HepG2 (cell line): ENCODE measurements around the gene PPP1R9B. TPM values are rescaled to one million over a fixed set of nuclear protein-coding genes. Genes with fewer than 3 reads are reported as not detected.
A peak's percentile ranks its signal among the peaks of the same experiment; 100 is the strongest.

Source experiments
- ATF3 ChIP-seq: sonication (generic); formaldehyde crosslinking; IDR thresholded peaks from 2 replicates; pipeline ENCODE4 v1.4.0; 2020; ENCODE audit warnings: missing genetic modification reagents
- CHD4 ChIP-seq: fragments of 200-600 bp; sonication (generic); IDR thresholded peaks from 2 replicates; pipeline ENCODE4 v1.7.0; 2017; ENCODE audit warnings: mild to moderate bottlenecking, low read length, borderline replicate concordance
- ELF3 ChIP-seq: IDR thresholded peaks from 2 replicates; pipeline ENCODE4 v1.6.1; 2016; ENCODE audit warnings: missing genetic modification reagents, missing compliant biosample characterization
- FOXA1 ChIP-seq, 2 experiments: fragments of 450-650 bp in 1 of 2; sonication (generic) in 1 of 2; formaldehyde crosslinking in 1 of 2; IDR thresholded peaks; 2 replicates each; pipeline versions ENCODE4 v1.4.0 to v1.6.1; 2016 to 2020; ENCODE audit warnings: missing genetic modification reagents in 1 of 2
- HOXA3 ChIP-seq: sonication (generic); formaldehyde crosslinking; IDR thresholded peaks from 2 replicates; pipeline ENCODE4 v1.5.0; 2020; ENCODE audit warnings: missing genetic modification reagents
- MLXIP ChIP-seq: sonication (generic); formaldehyde crosslinking; IDR thresholded peaks from 2 replicates; pipeline ENCODE4 v1.9.0; 2021; ENCODE audit warnings: missing genetic modification reagents, borderline replicate concordance
- PHF20 ChIP-seq: sonication (generic); formaldehyde crosslinking; IDR thresholded peaks from 2 replicates; pipeline ENCODE4 v1.5.0; 2020; ENCODE audit warnings: mild to moderate bottlenecking, missing genetic modification reagents
- TCF7L2 ChIP-seq: IDR thresholded peaks from 2 replicates; pipeline ENCODE4 v1.6.1; 2011; ENCODE audit warnings: mild to moderate bottlenecking, low read depth, low read length, moderate library complexity
- ZBTB1 ChIP-seq: sonication (generic); formaldehyde crosslinking; IDR thresholded peaks from 2 replicates; pipeline ENCODE4 v1.4.0; 2020; ENCODE audit warnings: missing genetic modification reagents, borderline replicate concordance
- ZBTB25 ChIP-seq: IDR thresholded peaks from 2 replicates; pipeline ENCODE4 v1.6.1; 2018; ENCODE audit warnings: missing genetic modification reagents
- ZBTB7B ChIP-seq: sonication (generic); formaldehyde crosslinking; IDR thresholded peaks from 2 replicates; pipeline ENCODE4 v1.4.0; 2020; ENCODE audit warnings: missing genetic modification reagents
- ZIK1 ChIP-seq: sonication (generic); formaldehyde crosslinking; IDR thresholded peaks from 2 replicates; pipeline ENCODE4 v1.5.0; 2020; ENCODE audit warnings: mild to moderate bottlenecking, low read depth, missing genetic modification reagents, borderline replicate concordance
- ZNF124 ChIP-seq: sonication (generic); formaldehyde crosslinking; IDR thresholded peaks from 2 replicates; pipeline ENCODE4 v1.4.0; 2020; ENCODE audit warnings: missing genetic modification reagents
- ZNF460 ChIP-seq: sonication (generic); formaldehyde crosslinking; IDR thresholded peaks from 2 replicates; pipeline ENCODE4 v1.5.1; 2020; ENCODE audit warnings: missing genetic modification reagents, mild to moderate bottlenecking, borderline replicate concordance
- ZNF501 ChIP-seq: sonication (generic); formaldehyde crosslinking; IDR thresholded peaks from 2 replicates; pipeline ENCODE4 v1.5.1; 2020; ENCODE audit warnings: mild to moderate bottlenecking, moderate library complexity, missing genetic modification reagents
- ZNF704 ChIP-seq: sonication (generic); formaldehyde crosslinking; IDR thresholded peaks from 2 replicates; pipeline ENCODE4 v1.8.1; 2023; ENCODE audit warnings: mild to moderate bottlenecking, inconsistent platforms, moderate library complexity, missing genetic modification reagents, borderline replicate concordance
- ZNF784 ChIP-seq: sonication (generic); formaldehyde crosslinking; IDR thresholded peaks from 2 replicates; pipeline ENCODE4 v1.5.1; 2020; ENCODE audit warnings: missing genetic modification reagents, mild to moderate bottlenecking, borderline replicate concordance
- ZSCAN21 ChIP-seq: sonication (generic); formaldehyde crosslinking; IDR thresholded peaks from 2 replicates; pipeline ENCODE4 v1.8.0; 2022; ENCODE audit warnings: mild to moderate bottlenecking, missing genetic modification reagents, moderate library complexity, borderline replicate concordance
- polyA plus RNA-seq, 8 experiments: library from polyadenylated mRNA; depleted of rRNA in 3 of 8; stranded (reverse) in 7 of 8; unstranded in 1 of 8; fragments of >200 nt; fragmentation: Illumina TruSeq in 4 of 8; extraction: Trizol in 4 of 8; gene quantifications; 2 replicates each; pipeline versions ENCODE4 v1.2.1 to v1.2.3, GENCODE V29; 2011 to 2016; ENCODE audit warnings: low read depth in 4 of 8, missing spikeins in 1 of 8, mixed read lengths in 1 of 8; ENCODE audit not compliant: insufficient read depth in 1 of 8
- total RNA-seq, 5 experiments: library from RNA; depleted of rRNA; stranded (reverse); fragments of >200 nt; fragmentation: Illumina TruSeq; extraction: Trizol; gene quantifications; 2 replicates each; pipeline ENCODE4 v1.2.3, GENCODE V29; 2016; ENCODE audit warnings: low read depth in 1 of 5

Gene PPP1R9B
- total and polyA plus RNA-seq, 2 of the 13 experiments (the other 11 are each of a cell fraction or from before 2014, with no cell fraction given), result 9.4 to 15.8 TPM

- TF ChIP-seq ZNF460 (no peak), HOXA3 (peak; percentile 88), CHD4 (no peak), MLXIP (CRISPR knock-in tag) (no peak), ZNF501 (CRISPR knock-in tag) (peak; percentile 42; the same call in 1 of the 2 replicates), ELF3 (CRISPR knock-in tag) (peak; percentile 77; the same call in 1 of the 2 replicates), ZNF704 (CRISPR knock-in tag) (no peak), ZSCAN21 (CRISPR knock-in tag) (peak; percentile 83; the same call in 1 of the 2 replicates), PHF20 (CRISPR knock-in tag) (peak; percentile 31; the same call in 1 of the 2 replicates), ZBTB1 (CRISPR knock-in tag) (no peak), TCF7L2 (no peak), ZNF784 (CRISPR knock-in tag) (peak; percentile 51), FOXA1 (IDR thresholded peaks at IDR 0.05) (no peak), FOXA1 (CRISPR knock-in tag; IDR thresholded peaks at IDR 0.05) (no peak), ZIK1 (CRISPR knock-in tag) (peak; percentile 88; the same call in 1 of the 2 replicates), ZNF124 (CRISPR knock-in tag) (no peak), ZBTB7B (CRISPR knock-in tag) (no peak), ZBTB25 (CRISPR knock-in tag) (peak; percentile 23; the same call in 1 of the 2 replicates), ATF3 (CRISPR knock-in tag) (no peak)
These were observed 792 bp downstream of the PPP1R9B start (continued) for GRCh38 chr17:50149417-50150353.
